ENCODE measurements around the gene ITGB8. TPM values are rescaled to one million over a fixed set of nuclear protein-coding genes. Genes with fewer than 3 reads are reported as not detected.
A peak's percentile ranks its signal among the peaks of the same experiment; 100 is the strongest.

The ITGB8 gene
- total and polyA plus RNA-seq, 9 of the 15 experiments (the other 6 are each of a cell fraction or from before 2014, with no cell fraction given), result under 0.01 to 0.03 (median 0.02) TPM; not detected in 6

- TF ChIP-seq DEAF1 (CRISPR knock-in tag; IDR thresholded peaks at IDR 0.05), result no peak
- no peak for TF ChIP-seq ZNF41 (CRISPR knock-in tag; conservative IDR thresholded peaks at IDR 0.05)
- TF ChIP-seq SAP30 (IDR thresholded peaks at IDR 0.05; ENCODE audit: borderline replicate concordance, insufficient read depth, low read depth, low read length, poor library complexity, severe bottlenecking), result no peak
- TF ChIP-seq SIN3A (IDR thresholded peaks at IDR 0.05; ENCODE audit: borderline replicate concordance in 2 of 2, control insufficient read depth in 1 of 2, low read depth in 2 of 2, low read length in 2 of 2), result no peak
- TF ChIP-seq ZNF436 (CRISPR knock-in tag; IDR thresholded peaks at IDR 0.05), result no peak
- no peak for TF ChIP-seq THAP12 (CRISPR knock-in tag; IDR thresholded peaks at IDR 0.05)
- TF ChIP-seq MTA1 (IDR thresholded peaks at IDR 0.05; ENCODE audit: borderline replicate concordance), result 0 out of 2 replicates have a peak, but pooled peaks have one; percentile 16
- no peak for TF ChIP-seq CREB5 (CRISPR knock-in tag; IDR thresholded peaks at IDR 0.05)
- peak; percentile 71 for TF ChIP-seq SMARCA4 (IDR thresholded peaks at IDR 0.05)
- TF ChIP-seq MCM7 (IDR thresholded peaks at IDR 0.05), result no peak
- no peak for TF ChIP-seq ARHGAP35 (IDR thresholded peaks at IDR 0.05; ENCODE audit: partially characterized antibody)
- no peak for TF ChIP-seq CBX8 (IDR thresholded peaks at IDR 0.05; ENCODE audit: borderline replicate concordance, extremely low read depth, low read depth, low read length, poor library complexity, severe bottlenecking)
- no peak for TF ChIP-seq POLR2A (conservative IDR thresholded peaks at IDR 0.05)
- no peak for TF ChIP-seq NONO (IDR thresholded peaks at IDR 0.05; ENCODE audit: low read depth in 2 of 2, low read length in 1 of 2)
- TF ChIP-seq MCM5 (IDR thresholded peaks at IDR 0.05; ENCODE audit: low read depth), result no peak
- TF ChIP-seq KLF16 (IDR thresholded peaks at IDR 0.05), result no peak
- no peak for TF ChIP-seq NFE2L1 (tag; IDR thresholded peaks at IDR 0.05; ENCODE audit: borderline replicate concordance, low read depth)
- no peak for TF ChIP-seq E2F6 (IDR thresholded peaks at IDR 0.05; ENCODE audit: borderline replicate concordance in 1 of 2, extremely low read depth in 1 of 2, insufficient read depth in 1 of 2, insufficient read length in 1 of 2, low read depth in 1 of 2, low read length in 1 of 2, poor library complexity in 1 of 2, severe bottlenecking in 1 of 2)
- TF ChIP-seq ILF3 (IDR thresholded peaks at IDR 0.05; ENCODE audit: borderline replicate concordance), result no peak
- TF ChIP-seq CHD1 (IDR thresholded peaks at IDR 0.05; ENCODE audit: low read length), result no peak
- TF ChIP-seq EZH2 (IDR thresholded peaks at IDR 0.05; ENCODE audit: borderline replicate concordance, low read depth, low read length), result no peak
Measured at GRCh38 chr7:20306180-20306946, 24.3 kb upstream of the ITGB8 start (continued).
